Urothelium cell line (cell line): ENCODE measurements around the gene SMAD5.

ENCODE experiments used
- DNase-seq: peaks from one replicate; pipeline ENCODE4 v3.0.0; 2011; ENCODE audit warnings: low spot score, mixed read lengths
- FAIRE-seq: peaks from 2 replicates; lab custom pipeline; 2011; peaks lifted over from hg19 to GRCh38; lab: Jason Lieb, UNC

SMAD5 gene

GRCh38 chr5:136194576-136194975 lies 61.9 kb downstream of the SMAD5 start:
- DNase-seq (no peak), FAIRE-seq (no peak)

- DNase-seq (no peak), FAIRE-seq (no peak)
Observed at GRCh38 chr5:136195971-136196820, 63.6 kb downstream of the SMAD5 start.

- DNase-seq: no peak
- FAIRE-seq: no peak
Observed at GRCh38 chr5:136197462-136198142, 65.0 kb downstream of the SMAD5 start.

GRCh38 chr5:136198453-136198852 lies 65.8 kb downstream of the SMAD5 start:
- no peak for FAIRE-seq
- no peak for DNase-seq

- FAIRE-seq: no peak
- DNase-seq: no peak
Observed at GRCh38 chr5:136199408-136199807, 66.8 kb downstream of the SMAD5 start.

GRCh38 chr5:136200130-136200529 lies 67.5 kb downstream of the SMAD5 start:
- no peak for DNase-seq
- no peak for FAIRE-seq

GRCh38 chr5:136200761-136201160 lies 68.1 kb downstream of the SMAD5 start:
- DNase-seq (no peak), FAIRE-seq (no peak)

- FAIRE-seq (no peak), DNase-seq (no peak)
Observed at GRCh38 chr5:136201870-136202269, 69.2 kb downstream of the SMAD5 start.

- no peak for FAIRE-seq
- DNase-seq: no peak
Observed at GRCh38 chr5:136202469-136203205, 70.0 kb downstream of the SMAD5 start.

- DNase-seq (no peak), FAIRE-seq (no peak)
Observed at GRCh38 chr5:136203303-136203922, 70.8 kb downstream of the SMAD5 start.

GRCh38 chr5:136205061-136205702 lies 72.5 kb downstream of the SMAD5 start:
- FAIRE-seq (no peak), DNase-seq (no peak)

GRCh38 chr5:136205941-136206340 lies 73.3 kb downstream of the SMAD5 start:
- FAIRE-seq: no peak

GRCh38 chr5:136206361-136206760 lies 73.7 kb downstream of the SMAD5 start:
- DNase-seq: no peak

More at GRCh38 chr5:136205941-136206340, 73.3 kb downstream of the SMAD5 start:
- DNase-seq: no peak

GRCh38 chr5:136207631-136208030 lies 75.0 kb downstream of the SMAD5 start:
- FAIRE-seq: no peak

More at GRCh38 chr5:136206361-136206760, 73.7 kb downstream of the SMAD5 start:
- FAIRE-seq: no peak

GRCh38 chr5:136208916-136209315 lies 76.3 kb downstream of the SMAD5 start:
- DNase-seq (no peak), FAIRE-seq (no peak)

More at GRCh38 chr5:136207631-136208030, 75.0 kb downstream of the SMAD5 start:
- no peak for DNase-seq

GRCh38 chr5:136209346-136209910 lies 76.8 kb downstream of the SMAD5 start:
- no peak for FAIRE-seq
- no peak for DNase-seq

GRCh38 chr5:136210259-136210658 lies 77.6 kb downstream of the SMAD5 start:
- DNase-seq (no peak), FAIRE-seq (no peak)

GRCh38 chr5:136211282-136212040 lies 78.8 kb downstream of the SMAD5 start:
- FAIRE-seq (no peak), DNase-seq (no peak)

GRCh38 chr5:136212252-136212721 lies 79.6 kb downstream of the SMAD5 start:
- DNase-seq (peak; percentile 60), FAIRE-seq (no peak)
